Dedifferentiated amniotic fluid mesenchymal stem cell (primary cell): Measurements from ENCODE around the gene PPFIBP2.
"Not testable (repeated sequence)": the region's sequence is repeated elsewhere in the genome, so short reads cannot be mapped to it uniquely, and the experiment has no call there.

Experiments used
- DNase-seq: peaks from one replicate; pipeline ENCODE4 v3.0.0-alpha.2; 2016; ENCODE audit errors: extremely low spot score

The PPFIBP2 gene

GRCh38 chr11:7499081-7499480 is 14.7 kb upstream of the PPFIBP2 start:
- no peak for DNase-seq

- DNase-seq = no peak
Measured at GRCh38 chr11:7500251-7500650, 13.5 kb upstream of the PPFIBP2 start.

- no peak for DNase-seq
Measured at GRCh38 chr11:7501251-7501650, 12.5 kb upstream of the PPFIBP2 start.

- DNase-seq = no peak
Measured at GRCh38 chr11:7501894-7502293, 11.9 kb upstream of the PPFIBP2 start.

GRCh38 chr11:7506243-7506642 is 7.6 kb upstream of the PPFIBP2 start:
- DNase-seq = no peak

GRCh38 chr11:7508087-7508486 is 5.7 kb upstream of the PPFIBP2 start:
- DNase-seq = no peak

- DNase-seq = no peak
Measured at GRCh38 chr11:7509966-7510365, 3.8 kb upstream of the PPFIBP2 start.

- DNase-seq = no peak
Measured at GRCh38 chr11:7511401-7511800, 2.4 kb upstream of the PPFIBP2 start.

GRCh38 chr11:7512525-7513233 is 1.1 kb upstream of the PPFIBP2 start:
- no peak for DNase-seq

GRCh38 chr11:7514099-7514591 is 346 bp downstream of the PPFIBP2 start:
- DNase-seq = no peak

GRCh38 chr11:7515447-7515886 is 1.7 kb downstream of the PPFIBP2 start:
- DNase-seq = no peak

- DNase-seq = no peak
Measured at GRCh38 chr11:7516475-7516874, 2.7 kb downstream of the PPFIBP2 start.

- DNase-seq = not testable (repeated sequence)
Measured at GRCh38 chr11:7517743-7518142, 3.9 kb downstream of the PPFIBP2 start.

- no peak for DNase-seq
Measured at GRCh38 chr11:7518811-7519562, 5.2 kb downstream of the PPFIBP2 start.

GRCh38 chr11:7520011-7520942 is 6.5 kb downstream of the PPFIBP2 start:
- no peak for DNase-seq

- DNase-seq = no peak
Measured at GRCh38 chr11:7520981-7521487, 7.2 kb downstream of the PPFIBP2 start.

GRCh38 chr11:7522121-7522520 is 8.3 kb downstream of the PPFIBP2 start:
- no peak for DNase-seq

- no peak for DNase-seq
Measured at GRCh38 chr11:7522546-7522945, 8.7 kb downstream of the PPFIBP2 start.

GRCh38 chr11:7523416-7524210 is 9.8 kb downstream of the PPFIBP2 start:
- DNase-seq = no peak

GRCh38 chr11:7524462-7525235 is 10.8 kb downstream of the PPFIBP2 start:
- DNase-seq = no peak
